ENCODE results near the gene APBB2. TPM values are rescaled to one million over a fixed set of nuclear protein-coding genes. Genes with fewer than 3 reads are reported as not detected.

APBB2 gene
- total and polyA plus RNA-seq, 2 of the 8 experiments (the other 6 are each of a cell fraction or from before 2014, with no cell fraction given), result 58.7 to 59.4 TPM

- TF ChIP-seq CHD7 (IDR thresholded peaks at IDR 0.05; ENCODE audit: insufficient replicate concordance, low read length) (no peak), YY1 (IDR thresholded peaks at IDR 0.05; ENCODE audit: low read depth, low read length) (no peak), ASH2L (IDR thresholded peaks at IDR 0.05; ENCODE audit: low read length) (no peak), BCL11A (IDR thresholded peaks at IDR 0.05; ENCODE audit: low read depth in 2 of 2, low read length in 2 of 2) (no peak), EGR1 (IDR thresholded peaks at IDR 0.05; ENCODE audit: borderline replicate concordance, low read depth, low read length) (no peak)
Observed at GRCh38 chr4:41205130-41205529, 9.2 kb downstream of the APBB2 start (continued).

Data from H1 (cell line).